Activated CD8-positive, alpha-beta memory T cell treated with anti-CD3 and anti-CD28 coated beads, Interleukin-2, amount 50 U/mL, for 48 hours (primary cell): ENCODE data around the gene MATN1.

Source experiments
- DNase-seq: peaks from one replicate; pipeline ENCODE4 v3.0.0-alpha.2; 2020

The MATN1 gene

DNA sequence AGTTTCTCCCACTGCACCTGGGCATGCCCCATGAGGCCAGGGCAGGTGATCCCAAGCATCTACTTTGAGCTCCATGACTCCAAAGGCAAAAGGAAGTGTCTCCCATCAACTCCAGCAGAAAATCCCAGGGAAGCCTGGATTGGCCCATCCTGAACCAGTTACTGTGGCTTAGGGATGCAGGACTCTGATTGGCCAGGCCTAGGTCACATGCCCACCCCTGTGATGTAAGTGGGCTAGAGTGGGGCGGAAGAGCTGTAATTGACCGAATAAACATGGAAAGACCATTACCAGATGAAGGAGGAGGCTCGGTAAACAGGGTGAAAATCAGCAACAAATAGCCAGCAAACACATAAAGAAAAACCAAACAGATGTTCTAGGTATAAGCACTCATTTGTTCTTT lies 45.2 kb downstream of the MATN1 start:
- no peak for DNase-seq

DNA sequence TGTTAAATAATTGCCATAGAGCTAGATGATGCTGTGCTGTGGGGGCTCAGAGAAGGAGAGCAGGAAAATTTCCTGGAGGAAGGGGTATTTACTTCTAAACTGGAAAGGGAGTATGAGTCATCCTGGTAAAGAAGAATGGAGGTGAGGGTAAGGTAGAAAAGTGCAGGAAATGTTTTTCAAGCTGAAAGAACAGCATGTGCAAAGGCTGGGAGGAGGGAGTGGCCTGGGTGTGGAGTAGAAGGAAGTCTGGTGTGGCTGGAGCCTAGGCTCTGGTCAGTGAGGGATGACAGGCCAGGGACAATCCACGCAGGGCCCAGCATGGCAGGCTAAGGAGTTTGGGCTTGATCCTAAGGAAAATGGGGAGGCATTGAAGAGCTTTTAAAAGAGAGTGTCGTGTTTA lies 45.9 kb downstream of the MATN1 start:
- DNase-seq = no peak

DNA sequence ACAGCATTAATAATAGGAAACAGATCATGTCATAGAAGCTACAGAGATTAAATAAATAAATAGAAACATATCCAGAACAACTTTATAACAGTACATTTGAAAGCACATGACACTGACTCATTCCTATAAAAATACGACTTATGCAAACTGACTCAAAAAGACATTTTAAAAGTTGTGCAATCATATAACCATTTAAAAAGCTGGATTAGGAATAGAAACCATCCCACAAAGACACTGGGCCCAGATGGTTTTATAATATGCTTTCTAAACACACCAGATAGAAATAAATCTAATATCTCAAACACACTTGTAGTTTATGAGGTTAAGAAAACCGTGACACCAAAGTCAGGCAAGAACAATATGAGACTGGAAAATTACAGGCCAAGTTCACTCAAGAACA lies 47.6 kb downstream of the MATN1 start:
- no peak for DNase-seq

DNA sequence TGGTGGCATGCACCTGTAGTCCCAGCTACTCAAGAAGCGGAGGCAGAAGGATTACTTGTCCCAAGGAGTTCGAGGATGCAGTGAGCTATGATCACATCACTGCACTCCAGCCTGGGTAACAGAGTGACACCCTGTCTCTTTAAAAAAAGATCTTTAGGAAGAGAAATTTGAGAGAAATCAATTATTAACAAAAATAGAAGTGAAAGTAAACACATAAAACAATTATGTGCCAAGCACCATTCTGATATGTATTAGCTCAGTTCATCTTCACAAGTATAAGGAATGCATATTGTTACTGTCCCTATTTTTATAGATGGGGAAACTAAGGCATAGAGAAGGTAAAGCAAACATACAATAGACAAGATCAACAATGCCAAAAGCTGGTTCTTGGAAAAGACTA lies 48.1 kb downstream of the MATN1 start:
- no peak for DNase-seq

DNA sequence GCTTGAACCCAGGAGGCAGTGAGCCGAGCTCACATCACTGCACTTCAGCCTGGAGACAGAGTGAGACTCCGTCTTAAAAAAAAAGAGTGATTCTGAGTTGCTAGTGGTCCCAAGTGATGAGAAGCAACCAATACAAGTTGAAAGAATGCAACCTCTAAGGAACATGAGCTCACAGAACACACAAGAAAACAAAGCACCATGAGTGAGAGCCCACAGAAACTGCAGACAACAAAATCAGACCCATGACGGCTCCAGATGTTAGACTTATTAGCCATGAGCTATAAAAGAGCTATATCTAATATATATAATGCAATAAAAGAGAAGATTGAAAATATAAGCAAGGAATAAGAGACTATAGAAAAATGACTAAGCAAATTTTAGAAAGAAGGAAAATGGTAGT lies 50.0 kb downstream of the MATN1 start:
- no peak for DNase-seq

DNA sequence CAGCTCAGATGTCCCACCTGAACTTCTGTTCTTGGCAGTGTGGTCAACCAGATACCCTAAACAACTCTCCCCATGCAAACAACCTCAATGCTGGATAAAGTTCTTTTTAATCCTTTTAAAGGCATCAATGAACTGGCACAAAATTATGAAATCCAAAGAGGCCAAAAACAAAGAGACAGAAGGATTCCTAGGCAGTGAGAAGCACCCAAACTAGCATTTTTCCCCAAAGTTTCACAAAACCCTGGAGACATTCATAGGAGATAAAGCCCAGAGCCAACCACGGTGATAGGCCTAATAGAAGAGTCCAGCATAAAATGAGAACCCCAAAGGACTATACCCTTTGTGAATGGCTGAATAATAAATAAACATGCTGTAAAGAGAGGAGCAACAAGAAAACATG lies 50.7 kb downstream of the MATN1 start:
- DNase-seq = no peak

DNA sequence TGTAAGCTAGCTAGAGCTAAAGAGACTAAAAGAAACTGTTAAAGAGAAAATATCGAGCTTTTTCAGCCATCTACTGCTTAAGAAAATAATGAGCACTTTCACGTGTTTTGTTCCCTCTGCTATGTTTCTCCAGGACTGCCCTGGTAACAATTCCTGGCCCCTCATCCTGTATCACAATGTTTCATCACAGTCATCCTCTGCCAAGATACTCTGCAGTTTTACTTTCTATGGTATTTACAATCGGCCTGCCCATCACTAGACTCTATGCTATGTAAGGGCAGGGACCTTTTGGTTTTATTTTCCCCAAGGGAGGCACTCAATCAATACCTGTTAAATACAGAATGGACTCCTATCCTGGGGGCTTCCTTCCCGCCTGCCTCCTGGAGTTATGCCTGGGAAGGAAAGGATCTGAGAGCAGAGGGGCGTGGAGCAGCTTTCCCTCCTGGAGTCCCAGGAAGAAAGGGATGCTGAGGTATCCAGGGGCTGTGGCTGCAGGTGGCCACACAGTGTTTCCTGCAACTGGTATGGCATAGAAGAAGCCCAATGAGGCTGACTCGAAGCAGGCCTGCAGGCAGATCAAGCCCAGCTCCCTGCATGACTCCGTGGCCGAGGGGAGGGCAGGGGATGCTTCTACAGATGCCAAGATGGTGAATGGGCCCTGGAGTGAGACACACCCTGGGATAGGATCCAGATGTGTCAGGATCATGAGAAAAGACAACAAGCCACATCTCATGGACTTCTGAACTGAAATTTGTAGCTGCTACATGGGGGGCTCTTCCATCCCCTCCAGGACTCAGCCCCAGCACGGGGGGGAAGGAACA lies 52.9 kb downstream of the MATN1 start:
- no peak for DNase-seq

DNA sequence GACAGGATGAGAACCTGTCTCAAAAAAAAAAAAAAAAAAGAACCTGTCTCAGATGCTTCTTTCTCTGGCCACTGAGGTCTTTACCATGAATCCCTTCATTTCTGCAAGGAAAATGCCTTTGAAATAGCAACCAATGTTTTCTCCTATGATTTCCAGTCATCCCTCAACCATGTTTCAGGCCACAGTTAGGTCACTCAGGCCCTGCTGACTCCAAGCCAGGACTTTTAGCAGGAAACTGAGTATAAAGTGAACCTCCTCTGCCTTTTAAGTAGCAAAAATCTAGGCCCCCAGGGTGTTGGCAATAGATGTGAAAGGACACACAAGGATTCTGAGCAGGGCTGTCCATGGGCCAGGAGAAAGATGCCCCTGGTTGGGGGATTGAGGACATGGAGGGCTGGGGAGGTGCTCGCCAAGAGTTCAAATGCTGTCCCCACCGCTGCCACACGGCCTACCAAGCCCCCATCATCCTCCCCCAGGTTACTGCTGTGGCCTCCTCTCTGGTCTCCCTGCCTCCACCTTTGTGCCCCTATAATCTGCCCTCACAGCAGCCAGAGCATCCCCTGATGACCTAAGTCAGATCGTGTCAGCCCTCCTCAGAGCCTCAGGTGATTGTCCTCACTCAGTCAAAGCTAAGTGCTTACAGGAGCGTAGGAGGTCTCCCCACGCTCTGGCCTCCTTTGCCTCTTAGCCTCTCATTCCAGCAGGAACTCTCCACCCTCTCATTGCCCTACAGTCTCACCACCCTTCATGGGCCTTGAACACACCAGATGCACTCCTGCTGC lies 54.6 kb downstream of the MATN1 start:
- DNase-seq = no peak

DNA sequence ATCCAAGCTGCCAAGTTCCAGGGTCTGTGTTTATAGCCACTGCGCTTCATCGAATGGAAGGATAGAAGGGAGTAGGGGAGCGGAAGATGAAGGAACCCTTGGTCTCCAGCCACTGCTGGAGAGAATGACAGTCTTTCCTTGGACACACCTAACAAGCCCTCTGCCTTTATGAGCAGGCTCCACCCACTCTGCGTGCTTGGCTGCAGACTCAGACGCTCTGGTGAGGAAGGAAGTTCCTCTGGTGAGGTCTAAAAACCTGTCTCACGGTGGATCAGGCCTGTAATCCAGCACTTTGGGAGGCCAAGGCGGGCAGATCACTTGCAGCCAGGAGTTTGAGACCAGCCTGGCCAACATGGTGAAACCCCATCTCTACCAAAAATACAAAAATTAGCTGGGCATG lies 55.4 kb downstream of the MATN1 start:
- no peak for DNase-seq

DNA sequence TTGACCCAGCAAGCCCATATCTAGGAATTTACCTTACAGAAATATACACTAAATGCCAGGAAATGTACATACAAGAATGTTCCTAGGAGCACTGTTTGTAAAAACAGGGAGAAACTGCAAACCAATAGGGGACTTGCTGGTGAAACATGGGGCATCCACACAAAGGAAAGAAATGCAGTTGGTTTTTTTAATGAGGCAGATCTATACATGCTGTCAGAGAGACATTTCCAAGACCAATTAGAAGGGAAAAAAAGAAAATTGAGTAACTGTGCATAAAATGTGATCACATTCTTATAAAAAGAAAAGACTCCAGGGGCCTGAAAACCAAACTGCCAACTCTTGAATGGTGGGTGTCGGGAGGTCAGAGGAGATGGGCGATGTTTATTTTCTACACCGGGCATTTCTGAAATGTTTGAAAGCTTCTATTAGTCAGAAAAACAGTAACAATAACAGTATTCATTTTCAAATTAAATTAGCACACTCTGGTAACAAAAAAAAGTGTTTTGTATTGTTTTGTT lies 56.6 kb downstream of the MATN1 start:
- DNase-seq = no peak

DNA sequence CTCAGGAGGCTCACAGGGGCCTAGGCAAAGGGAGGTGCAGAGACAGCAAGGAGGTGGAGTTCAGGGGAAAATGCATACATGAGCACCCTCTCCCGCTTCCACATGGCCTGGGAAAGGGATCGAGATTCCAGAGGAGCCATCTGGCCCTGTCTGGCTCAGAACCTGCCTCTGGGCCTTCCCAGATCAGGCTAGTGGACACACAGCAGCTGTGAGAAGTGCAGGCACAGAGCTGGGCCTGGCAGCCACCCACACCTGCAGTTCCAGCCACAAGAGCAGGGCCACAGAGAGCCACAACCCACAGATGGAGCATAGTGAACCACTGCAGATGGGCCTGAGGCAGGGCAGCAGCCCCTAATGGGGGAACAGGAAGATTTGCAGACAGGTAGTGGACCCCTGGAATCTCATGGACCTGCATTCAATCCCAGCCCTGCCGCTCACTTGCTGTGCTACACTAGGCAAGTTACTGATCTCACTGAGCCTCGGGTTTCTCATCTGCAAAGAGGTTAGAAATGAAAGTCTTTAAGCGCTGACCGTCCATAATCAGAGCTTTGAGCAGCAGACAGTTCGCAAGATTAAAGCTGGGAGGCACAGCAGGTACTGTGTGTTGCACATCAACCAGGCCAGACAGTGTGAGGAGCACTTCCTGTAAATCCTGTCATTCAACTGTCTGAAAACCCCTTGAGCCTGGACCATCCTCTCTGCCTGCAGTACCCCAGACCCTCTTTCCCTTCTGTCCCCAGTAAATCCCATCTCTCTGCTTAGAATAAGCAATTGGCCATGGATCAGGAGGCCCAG lies 58.0 kb downstream of the MATN1 start:
- no peak for DNase-seq

DNA sequence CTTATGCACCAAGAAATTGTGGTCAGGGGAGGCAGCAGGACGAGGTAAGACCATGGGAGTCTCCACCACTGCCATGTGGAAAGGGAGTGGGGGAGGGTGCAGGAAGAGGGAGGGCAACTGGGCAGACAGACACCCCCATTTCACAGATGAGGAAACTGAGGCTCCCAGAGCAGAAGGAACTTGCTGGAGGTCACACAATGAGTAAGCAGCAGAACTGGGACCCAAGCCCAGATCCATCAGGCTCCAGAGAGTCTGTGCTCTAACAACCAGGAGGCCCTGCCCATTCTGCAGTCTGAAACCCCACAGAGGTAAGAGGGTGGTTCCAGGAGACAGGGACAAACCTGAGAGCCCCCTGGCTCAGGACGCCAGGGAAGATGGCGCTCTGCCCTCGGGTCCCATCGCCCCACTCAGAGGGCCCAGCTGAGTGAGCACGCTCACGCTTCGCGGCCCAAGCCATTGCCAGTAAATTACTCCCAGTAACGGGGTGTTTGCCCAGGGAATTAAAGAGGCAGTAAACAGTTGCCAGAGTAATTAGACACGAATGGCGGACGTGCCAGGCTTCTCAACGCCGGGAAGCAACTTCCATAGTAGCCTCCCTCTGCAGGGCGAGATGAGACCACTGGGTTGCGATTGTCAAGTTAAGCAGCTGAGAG lies 59.2 kb downstream of the MATN1 start:
- no peak for DNase-seq

DNA sequence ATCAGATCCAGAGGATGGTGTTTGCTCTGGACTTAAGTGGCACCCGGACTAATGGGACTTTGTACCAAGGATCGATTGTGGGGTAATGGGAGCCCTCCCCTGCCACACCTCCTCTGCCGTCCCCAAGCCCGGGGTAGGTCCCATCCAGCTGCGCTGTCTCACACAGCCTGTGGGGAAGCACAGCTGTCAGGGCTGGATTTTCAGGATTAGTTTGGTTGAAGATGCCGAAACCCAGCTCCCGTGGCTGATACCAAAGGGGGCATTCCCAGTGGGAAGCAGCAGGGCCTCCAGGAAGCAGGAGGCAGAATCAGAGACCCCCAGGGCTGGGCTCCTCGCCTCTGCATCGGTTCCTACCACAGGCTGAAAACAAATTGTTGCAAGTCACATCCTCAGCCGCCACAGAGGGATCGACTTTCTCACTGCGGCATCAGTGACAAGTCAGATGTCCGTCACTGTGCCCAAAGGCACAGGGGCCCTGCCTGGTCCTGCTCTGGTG lies 59.7 kb downstream of the MATN1 start:
- DNase-seq = no peak

DNA sequence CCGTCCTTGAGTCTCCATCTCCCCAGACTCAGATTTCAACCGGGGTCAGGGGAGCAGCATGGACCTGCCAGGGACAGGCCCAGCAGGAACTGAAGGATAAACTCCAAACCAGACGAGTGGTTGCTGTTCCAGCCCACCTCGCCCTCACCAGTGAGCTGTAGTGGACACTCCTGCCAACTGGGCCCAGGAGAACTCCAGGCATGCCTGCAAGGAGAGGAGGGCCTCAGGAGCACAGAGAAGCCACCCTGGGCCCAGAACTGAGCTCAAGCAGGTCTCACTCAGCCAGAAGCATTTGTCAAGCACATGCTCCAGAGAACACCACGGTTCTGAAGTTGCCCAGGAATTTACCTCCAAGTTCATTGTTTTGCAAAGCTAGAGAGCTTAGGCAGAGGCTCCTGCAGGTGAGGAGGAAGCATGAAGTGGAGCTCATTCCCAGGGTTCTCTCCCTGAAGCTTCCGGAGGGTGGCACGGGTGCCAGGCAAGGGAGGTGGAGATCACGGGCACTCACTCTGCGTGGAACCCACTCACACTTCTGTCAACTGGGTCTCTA lies 61.0 kb downstream of the MATN1 start:
- no peak for DNase-seq

DNA sequence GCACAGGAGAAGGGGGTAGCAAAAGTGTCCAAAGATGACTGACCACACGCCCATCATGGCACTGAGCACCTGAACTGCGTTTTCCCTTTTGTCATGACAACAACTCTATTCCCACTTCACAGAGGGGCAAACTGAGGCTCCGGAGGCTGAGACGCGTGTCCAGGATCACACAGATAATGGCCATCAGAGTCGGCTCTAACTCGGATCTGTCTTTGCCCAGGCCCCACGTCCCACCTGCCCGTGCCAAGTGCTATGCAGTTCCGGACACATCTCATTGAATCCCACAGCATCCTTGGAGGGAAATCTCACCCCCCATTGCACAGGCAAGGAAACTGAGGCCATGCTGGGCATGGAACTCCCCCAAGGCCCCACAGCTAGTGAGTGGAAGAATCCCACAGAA lies 62.1 kb downstream of the MATN1 start:
- no peak for DNase-seq
